NCI-H2227 (cell line): ENCODE measurements around the gene ANKH.
"Not testable (repeated sequence)": the region's sequence is repeated elsewhere in the genome, so short reads cannot be mapped to it uniquely, and the experiment has no call there.

Source experiments
- DNase-seq: peaks from one replicate; lab custom pipeline; 2025; ENCODE audit not compliant: unreplicated experiment; lab: John Stamatoyannopoulos, UW

Gene ANKH

GRCh38 chr5:14797385-14797784 lies 74.2 kb downstream of the ANKH start:
- DNase-seq = not testable (repeated sequence)

GRCh38 chr5:14794583-14795230 lies 76.9 kb downstream of the ANKH start:
- no peak for DNase-seq

GRCh38 chr5:14793851-14794250 lies 77.7 kb downstream of the ANKH start:
- DNase-seq = no peak

- DNase-seq = no peak
Observed at GRCh38 chr5:14790911-14791310, 80.7 kb downstream of the ANKH start.

- no peak for DNase-seq
Observed at GRCh38 chr5:14790220-14790619, 81.4 kb downstream of the ANKH start.

- DNase-seq = no peak
Observed at GRCh38 chr5:14787801-14788579, 83.6 kb downstream of the ANKH start.

GRCh38 chr5:14783691-14784090 lies 87.9 kb downstream of the ANKH start:
- no peak for DNase-seq

GRCh38 chr5:14782591-14782990 lies 89.0 kb downstream of the ANKH start:
- DNase-seq = no peak

- DNase-seq = no peak
Observed at GRCh38 chr5:14781106-14781505, 90.5 kb downstream of the ANKH start.

GRCh38 chr5:14779975-14780374 lies 91.6 kb downstream of the ANKH start:
- DNase-seq = no peak

- DNase-seq = no peak
Observed at GRCh38 chr5:14778792-14779070, 92.8 kb downstream of the ANKH start.

- no peak for DNase-seq
Observed at GRCh38 chr5:14777932-14778791, 93.4 kb downstream of the ANKH start.

- no peak for DNase-seq
Observed at GRCh38 chr5:14777187-14777586, 94.4 kb downstream of the ANKH start.

- DNase-seq = peak; percentile 17
Observed at GRCh38 chr5:14776602-14777001, 95.0 kb downstream of the ANKH start.

GRCh38 chr5:14775857-14776256 lies 95.7 kb downstream of the ANKH start:
- no peak for DNase-seq

- DNase-seq = peak; percentile 47
Observed at GRCh38 chr5:14773588-14773987, 98.0 kb downstream of the ANKH start.

GRCh38 chr5:14771972-14772371 lies 99.6 kb downstream of the ANKH start:
- DNase-seq = no peak

- DNase-seq = no peak
Observed at GRCh38 chr5:14771189-14771588, 100.4 kb downstream of the ANKH start.

GRCh38 chr5:14768508-14769365 lies 102.8 kb downstream of the ANKH start:
- no peak for DNase-seq

- no peak for DNase-seq
Observed at GRCh38 chr5:14767735-14768507, 103.7 kb downstream of the ANKH start.
